ENCODE data around the gene AJAP1.

AJAP1 gene

DNA sequence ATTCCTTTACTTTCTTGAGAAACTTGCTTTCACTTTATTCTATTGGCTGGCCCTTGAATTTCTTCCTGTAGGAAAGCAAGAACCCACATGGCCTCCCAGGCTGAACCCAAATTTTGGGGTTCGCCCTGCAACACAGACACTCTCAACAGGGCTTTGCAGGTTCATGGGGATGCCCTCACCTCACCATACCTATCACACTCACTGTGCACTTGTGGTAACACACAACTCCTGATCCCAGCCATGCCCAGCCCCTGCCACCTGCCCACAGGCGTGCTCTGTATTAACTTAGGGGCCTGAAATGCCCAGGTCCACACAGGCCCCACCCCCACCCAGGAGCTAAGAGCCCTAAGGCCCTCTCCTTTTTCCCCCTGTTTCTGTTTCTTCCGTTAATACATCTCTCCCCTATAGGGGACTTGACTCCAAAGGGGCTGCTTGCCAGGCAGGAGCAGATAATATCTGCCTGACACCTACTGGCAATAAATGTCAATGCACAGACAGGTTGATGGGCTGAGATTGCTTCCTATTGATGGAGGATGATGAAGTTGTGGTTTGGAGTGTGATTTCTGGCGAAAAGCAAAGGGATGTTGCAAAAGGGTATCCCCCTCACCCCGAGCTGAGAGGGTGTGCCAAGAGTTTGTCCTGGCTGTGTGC lies 171.5 kb downstream of the AJAP1 start:
- DNase-seq (ENCODE audit: low read depth, low spot score) = no peak

DNA sequence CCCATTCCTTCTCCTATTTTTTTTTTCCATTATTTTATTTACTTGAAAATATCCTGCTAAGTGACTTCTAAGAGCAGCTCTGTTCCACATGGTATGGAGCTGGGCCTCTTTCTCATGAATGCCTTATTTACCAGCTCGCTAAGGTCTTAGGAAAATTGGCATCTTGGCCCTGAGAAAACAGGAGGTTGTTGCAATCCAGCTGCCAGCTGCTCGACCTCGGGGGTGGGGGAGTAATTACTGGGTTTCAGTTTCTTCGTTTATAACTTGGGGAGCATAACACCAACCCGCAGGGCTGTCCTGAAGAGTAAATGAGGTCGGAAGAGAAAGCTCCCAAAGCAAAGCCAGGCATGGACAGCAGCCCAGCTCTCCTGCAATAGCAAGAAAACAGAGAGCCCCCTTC lies 176.3 kb downstream of the AJAP1 start:
- DNase-seq (ENCODE audit: low read depth, low spot score) = no peak

DNA sequence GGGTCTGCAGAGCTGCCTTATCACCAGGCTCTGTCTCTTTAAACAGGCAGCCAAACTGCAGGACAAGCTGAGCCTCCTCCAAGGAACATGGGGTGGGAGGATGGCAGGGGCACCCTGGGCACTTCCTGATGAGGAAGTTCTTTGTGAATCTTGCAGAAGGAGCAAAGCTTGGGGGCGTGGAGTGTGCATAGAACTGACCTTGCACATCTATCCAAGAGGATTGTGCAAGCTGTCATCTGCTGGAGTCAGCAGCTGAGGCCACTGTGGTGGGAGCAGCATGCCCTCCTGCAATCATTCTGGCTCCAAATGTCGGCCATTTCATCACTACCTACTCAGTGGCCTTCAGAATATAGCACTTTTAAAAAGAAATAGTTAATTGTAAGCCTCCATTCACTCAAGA lies 182.2 kb downstream of the AJAP1 start:
- no peak for DNase-seq (ENCODE audit: low read depth, low spot score)

DNA sequence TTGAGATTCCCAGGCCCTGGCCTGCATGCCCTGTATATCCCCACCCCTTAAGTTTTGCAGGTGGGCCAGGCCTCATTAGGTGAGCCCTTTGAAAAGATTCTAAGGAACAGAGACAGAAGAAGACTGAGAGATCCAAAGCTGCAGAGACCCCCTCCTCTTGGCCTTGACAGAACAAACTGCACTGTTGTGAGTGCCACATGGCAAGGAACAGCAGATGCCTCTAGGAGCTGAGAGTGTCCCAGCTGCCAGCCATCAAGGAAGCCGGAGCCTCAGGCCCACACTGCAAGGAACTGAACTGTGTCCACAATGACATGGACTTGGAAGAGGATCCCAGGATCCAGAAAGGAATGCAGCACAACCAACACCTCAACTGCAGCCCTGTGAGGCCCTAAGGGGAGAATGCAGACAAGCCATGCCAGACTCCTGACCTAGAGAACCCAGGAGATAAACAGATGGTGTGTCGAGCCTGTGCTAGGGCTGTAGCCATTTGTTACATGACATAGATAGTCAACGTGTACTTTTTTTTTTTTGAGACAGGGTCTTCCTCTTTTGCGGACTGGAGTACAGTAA lies 182.7 kb downstream of the AJAP1 start:
- DNase-seq (ENCODE audit: low read depth, low spot score) = no peak

DNA sequence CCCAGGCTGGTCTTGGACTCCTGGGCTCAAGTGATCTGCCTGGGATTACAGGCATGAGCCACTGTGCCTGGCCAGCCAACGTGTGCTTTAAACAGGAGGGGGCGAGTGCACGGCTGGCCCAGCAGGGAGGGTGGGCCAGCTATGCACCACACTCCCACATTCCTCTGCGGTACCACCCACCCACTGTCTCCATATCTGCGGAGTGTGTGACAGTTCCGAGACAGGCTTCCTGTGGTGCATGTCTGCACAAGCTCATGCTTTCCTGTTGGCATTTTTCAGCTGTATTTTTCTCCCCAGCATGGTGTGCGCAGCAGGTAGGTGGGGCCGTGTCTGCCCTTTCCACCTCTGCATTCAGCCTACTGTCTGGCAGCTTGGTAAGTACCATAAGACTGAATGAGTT lies 183.3 kb downstream of the AJAP1 start:
- no peak for DNase-seq (ENCODE audit: low read depth, low spot score)

DNA sequence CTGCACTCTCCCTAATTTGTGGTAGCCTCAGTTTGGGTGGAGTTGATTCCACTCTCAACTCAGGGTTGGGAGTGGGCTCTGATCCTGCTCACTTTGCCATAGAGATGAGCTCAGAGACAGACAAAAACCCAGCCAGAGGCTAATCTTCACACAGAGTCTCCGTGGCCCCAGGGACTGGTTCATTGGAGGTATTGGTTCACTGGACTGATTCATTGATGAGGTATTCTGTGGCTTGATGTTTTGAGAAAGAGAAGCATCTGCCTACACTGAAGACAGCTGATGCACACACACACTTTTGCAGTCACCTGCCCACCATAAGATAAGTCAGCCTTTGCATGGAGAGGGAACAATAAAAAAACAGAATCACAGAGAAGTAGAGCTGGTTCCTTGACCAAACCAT lies 183.8 kb downstream of the AJAP1 start:
- DNase-seq (ENCODE audit: low read depth, low spot score) = no peak

Measured in iPS DF 19.7 (cell line).